Calu3 (cell line): ENCODE measurements around the gene PSME3IP1. TPM values are rescaled to one million over a fixed set of nuclear protein-coding genes. Genes with fewer than 3 reads are reported as not detected.

Experiments
- BruUV-seq: library from RNA; stranded (reverse); fragments of 400-500 nt; replicated peaks from 2 replicates; lab custom pipeline; 2021; lab: Mats Ljungman, UMichigan
- CTCF ChIA-PET: fragments of 300-600 bp; sonication (Branson Sonifier 250); formaldehyde crosslinking; loops from one replicate; lab custom pipeline; 2022; ENCODE audit warnings: antibody characterized with exemption; lab: Charles Lee
- DNase-seq: peaks from one replicate; pipeline ENCODE4 v3.0.0; 2022
- H3K27ac Mint-ChIP-seq: one replicate; pipeline ENCODE4 v1.8.0; 2022; ENCODE audit warnings: mixed read lengths; ENCODE audit not compliant: unreplicated experiment
- H3K27me3 Mint-ChIP-seq: one replicate; pipeline ENCODE4 v1.8.0; 2022; ENCODE audit warnings: mixed read lengths; ENCODE audit not compliant: unreplicated experiment
- H3K36me3 Mint-ChIP-seq: one replicate; pipeline ENCODE4 v1.8.0; 2022; ENCODE audit warnings: mild to moderate bottlenecking, moderate library complexity, mixed read lengths; ENCODE audit not compliant: insufficient read depth, unreplicated experiment
- H3K4me1 Mint-ChIP-seq: one replicate; pipeline ENCODE4 v1.8.0; 2022; ENCODE audit warnings: mild to moderate bottlenecking, low read depth, mixed read lengths; ENCODE audit not compliant: unreplicated experiment
- H3K4me3 Mint-ChIP-seq: one replicate; pipeline ENCODE4 v1.8.0; 2022; ENCODE audit warnings: mild to moderate bottlenecking, low read depth, moderate library complexity, mixed read lengths; ENCODE audit not compliant: unreplicated experiment
- H3K9me3 Mint-ChIP-seq: one replicate; pipeline ENCODE4 v1.8.0; 2022; ENCODE audit warnings: low read depth, mixed read lengths; ENCODE audit not compliant: unreplicated experiment
- intact Hi-C: fragments of 100-400 bp; cut with micrococcal nuclease; formaldehyde crosslinking; loops from one replicate; pipeline ENCODE4 v1.10.0; 2022; ENCODE audit not compliant: unreplicated experiment
- total RNA-seq: library from RNA; stranded (reverse); gene quantifications from 2 replicates; pipeline ENCODE4 v1.2.3, GENCODE V29; 2022
- TF ChIP-seq, protein P1 (sequence below): fragments of 200-600 bp; IDR thresholded peaks from one replicate; pipeline ENCODE4 v1.8.0; 2022; ENCODE audit warnings: antibody characterized with exemption; ENCODE audit not compliant: unreplicated experiment

PSME3IP1 gene
- total RNA-seq, 1 experiment from 2014 or later: 171 TPM

DNA sequence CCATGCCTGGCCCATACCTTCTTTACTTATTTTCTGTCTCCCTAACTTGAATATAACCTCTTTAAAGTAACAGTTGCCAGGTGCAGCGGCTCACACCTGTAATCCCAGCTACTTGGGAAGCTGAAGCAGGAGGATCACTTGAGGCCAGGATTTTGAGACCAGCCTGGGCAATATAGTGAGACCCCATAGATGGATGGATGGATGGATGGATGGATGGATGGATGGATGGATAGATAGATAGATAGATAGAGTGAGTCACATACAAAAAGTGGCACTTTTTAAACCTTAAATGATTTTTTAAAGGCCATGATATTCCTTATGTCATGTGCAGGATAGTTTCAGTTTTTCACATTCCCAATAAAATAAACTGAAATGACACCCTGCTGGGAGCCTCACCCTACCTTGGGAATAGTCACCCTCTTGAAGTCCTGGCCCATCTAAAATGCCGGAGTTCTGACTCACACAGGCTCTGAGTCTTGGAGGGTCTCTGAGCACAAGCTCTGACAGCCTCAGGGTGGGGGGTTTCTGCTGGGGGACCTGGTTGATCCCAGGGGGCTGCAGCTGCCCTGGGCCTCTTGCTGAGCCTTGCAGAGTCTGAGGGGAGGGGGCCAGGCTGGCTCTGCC, 67.3 kb downstream of the PSME3IP1 start:
- CTCF ChIA-PET: no interaction called here
- Mint-ChIP-seq H3K4me3 (no peak overlapping the region), H3K27me3 (no peaks in the 10 kb centered on the region), H3K27ac (no peak overlapping the region), H3K36me3 (no peaks in the 10 kb centered on the region), H3K9me3 (no peaks in the 10 kb centered on the region), H3K4me1 (no peaks in the 10 kb centered on the region)
- BruUV-seq: no TSS peak
- TF ChIP-seq, protein P1, sequence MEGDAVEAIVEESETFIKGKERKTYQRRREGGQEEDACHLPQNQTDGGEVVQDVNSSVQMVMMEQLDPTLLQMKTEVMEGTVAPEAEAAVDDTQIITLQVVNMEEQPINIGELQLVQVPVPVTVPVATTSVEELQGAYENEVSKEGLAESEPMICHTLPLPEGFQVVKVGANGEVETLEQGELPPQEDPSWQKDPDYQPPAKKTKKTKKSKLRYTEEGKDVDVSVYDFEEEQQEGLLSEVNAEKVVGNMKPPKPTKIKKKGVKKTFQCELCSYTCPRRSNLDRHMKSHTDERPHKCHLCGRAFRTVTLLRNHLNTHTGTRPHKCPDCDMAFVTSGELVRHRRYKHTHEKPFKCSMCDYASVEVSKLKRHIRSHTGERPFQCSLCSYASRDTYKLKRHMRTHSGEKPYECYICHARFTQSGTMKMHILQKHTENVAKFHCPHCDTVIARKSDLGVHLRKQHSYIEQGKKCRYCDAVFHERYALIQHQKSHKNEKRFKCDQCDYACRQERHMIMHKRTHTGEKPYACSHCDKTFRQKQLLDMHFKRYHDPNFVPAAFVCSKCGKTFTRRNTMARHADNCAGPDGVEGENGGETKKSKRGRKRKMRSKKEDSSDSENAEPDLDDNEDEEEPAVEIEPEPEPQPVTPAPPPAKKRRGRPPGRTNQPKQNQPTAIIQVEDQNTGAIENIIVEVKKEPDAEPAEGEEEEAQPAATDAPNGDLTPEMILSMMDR: no peak
- intact Hi-C loops: no loop called here
- DNase-seq: no peak

DNA sequence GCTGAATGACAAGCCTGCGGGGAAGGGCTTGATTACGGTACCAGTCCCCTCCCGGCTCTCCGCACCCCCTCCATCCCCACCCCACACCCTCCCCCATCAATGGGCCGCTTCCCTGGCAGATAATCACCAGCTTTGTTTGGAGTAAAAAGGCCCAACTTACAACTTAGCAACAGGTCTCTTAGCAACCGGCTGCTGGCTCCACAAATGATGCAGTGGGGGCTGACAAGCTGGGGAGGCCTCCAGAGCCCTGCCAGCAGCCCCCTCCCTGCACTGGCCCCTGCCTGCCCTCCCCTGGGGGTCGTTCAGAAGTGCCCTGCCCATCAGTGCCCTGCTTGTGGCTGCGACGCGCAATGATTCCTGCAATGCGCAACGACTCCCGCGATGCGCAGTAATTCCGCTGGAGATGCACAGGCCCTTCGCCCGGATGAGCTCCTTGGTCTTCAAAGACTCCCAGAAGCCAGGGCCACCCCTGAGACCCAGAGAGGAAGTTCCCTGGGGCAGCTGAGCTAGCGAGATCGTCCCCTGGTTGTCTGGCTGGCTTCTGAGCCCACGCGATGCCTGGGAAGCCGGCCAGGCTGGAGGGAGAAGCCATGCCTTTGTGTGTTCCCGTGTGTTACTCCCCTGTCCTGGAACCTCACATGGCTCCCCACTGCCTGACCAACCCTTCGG, 70.2 kb downstream of the PSME3IP1 start:
- no peak overlapping the region for H3K27ac Mint-ChIP-seq
- BruUV-seq: no TSS peak
- H3K9me3 Mint-ChIP-seq: no peaks in the 10 kb centered on the region
- no peaks in the 10 kb centered on the region for H3K36me3 Mint-ChIP-seq
- H3K4me1 Mint-ChIP-seq: no peaks in the 10 kb centered on the region
- intact Hi-C loops: no loop called here
- no peak overlapping the region for H3K4me3 Mint-ChIP-seq
- CTCF ChIA-PET: interaction anchor here (0.6 kb wide), 1 partner anchor 277 kb away, joined by 4 read pairs; no protein-coding TSS in a partner anchor
- TF ChIP-seq, protein P1: no peak
- no peak for DNase-seq
- no peaks in the 10 kb centered on the region for H3K27me3 Mint-ChIP-seq

DNA sequence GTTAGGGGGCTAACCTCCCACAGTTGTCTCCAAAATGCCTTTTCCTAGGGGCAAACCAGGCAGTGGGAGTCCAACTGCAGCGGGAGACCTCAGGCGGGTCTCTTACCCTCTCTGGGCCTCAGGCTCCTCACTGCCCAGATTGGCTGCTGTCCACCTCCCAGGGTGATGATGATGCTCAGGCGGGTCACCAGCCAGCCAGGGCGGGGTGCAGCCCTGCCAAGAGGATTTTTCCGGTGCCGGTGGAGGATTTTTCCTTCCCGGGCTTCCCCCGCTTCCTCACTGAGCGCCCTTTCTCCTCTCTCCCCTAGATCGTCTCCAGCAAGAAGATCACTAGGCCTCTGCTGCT, 70.7 kb downstream of the PSME3IP1 start:
- CTCF ChIA-PET: interaction anchor here (0.6 kb wide), 1 partner anchor 277 kb away, joined by 4 read pairs; no protein-coding TSS in a partner anchor
- no peaks in the 10 kb centered on the region for H3K36me3 Mint-ChIP-seq
- H3K27ac Mint-ChIP-seq: no peak overlapping the region
- TF ChIP-seq, protein P1: no peak
- H3K27me3 Mint-ChIP-seq: no peaks in the 10 kb centered on the region
- intact Hi-C loops: no loop called here
- no TSS peak for BruUV-seq
- H3K4me3 Mint-ChIP-seq: no peak overlapping the region
- no peaks in the 10 kb centered on the region for H3K4me1 Mint-ChIP-seq
- H3K9me3 Mint-ChIP-seq: no peaks in the 10 kb centered on the region
- no peak for DNase-seq

DNA sequence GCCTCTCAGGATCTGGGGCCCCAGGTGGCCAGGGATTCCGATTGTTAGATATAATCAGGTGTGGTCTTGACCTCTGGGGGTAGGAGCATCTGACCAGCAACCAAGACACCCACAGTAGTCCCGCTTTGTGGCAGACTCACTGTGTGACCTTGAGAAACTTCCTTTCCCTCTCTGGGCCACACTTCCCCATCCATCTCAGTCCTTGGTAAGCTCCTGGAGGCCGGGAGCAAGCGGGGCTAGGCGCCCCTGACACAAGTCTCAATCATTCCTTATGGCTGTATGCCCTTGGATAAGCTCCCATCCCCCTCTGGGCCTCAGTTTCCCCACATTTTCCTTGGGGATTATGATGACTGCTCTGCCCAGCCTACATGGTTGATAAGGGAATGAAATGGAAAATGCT, 72.2 kb downstream of the PSME3IP1 start:
- H3K27me3 Mint-ChIP-seq: no peaks in the 10 kb centered on the region
- H3K27ac Mint-ChIP-seq: no peak overlapping the region
- no peaks in the 10 kb centered on the region for H3K36me3 Mint-ChIP-seq
- CTCF ChIA-PET: no interaction called here
- no peak for DNase-seq
- TF ChIP-seq, protein P1: no peak
- H3K4me3 Mint-ChIP-seq: no peak overlapping the region
- no TSS peak for BruUV-seq
- intact Hi-C loops: no loop called here
- H3K9me3 Mint-ChIP-seq: no peaks in the 10 kb centered on the region
- H3K4me1 Mint-ChIP-seq: no peaks in the 10 kb centered on the region
